NCI-H510A (cell line): Measurements from ENCODE around the gene MCFD2.

Source experiments
- DNase-seq: peaks from one replicate; lab custom pipeline; 2025; lab: John Stamatoyannopoulos, UW

MCFD2 gene

GRCh38 chr2:46915281-46915810 is at the start of gene MCFD2:
Gene MCFD2 (minus strand): TSS chr2:46915806. CDS start chr2:46909171, 6,635 bp downstream.
- peak; percentile 84 for DNase-seq

DNA sequence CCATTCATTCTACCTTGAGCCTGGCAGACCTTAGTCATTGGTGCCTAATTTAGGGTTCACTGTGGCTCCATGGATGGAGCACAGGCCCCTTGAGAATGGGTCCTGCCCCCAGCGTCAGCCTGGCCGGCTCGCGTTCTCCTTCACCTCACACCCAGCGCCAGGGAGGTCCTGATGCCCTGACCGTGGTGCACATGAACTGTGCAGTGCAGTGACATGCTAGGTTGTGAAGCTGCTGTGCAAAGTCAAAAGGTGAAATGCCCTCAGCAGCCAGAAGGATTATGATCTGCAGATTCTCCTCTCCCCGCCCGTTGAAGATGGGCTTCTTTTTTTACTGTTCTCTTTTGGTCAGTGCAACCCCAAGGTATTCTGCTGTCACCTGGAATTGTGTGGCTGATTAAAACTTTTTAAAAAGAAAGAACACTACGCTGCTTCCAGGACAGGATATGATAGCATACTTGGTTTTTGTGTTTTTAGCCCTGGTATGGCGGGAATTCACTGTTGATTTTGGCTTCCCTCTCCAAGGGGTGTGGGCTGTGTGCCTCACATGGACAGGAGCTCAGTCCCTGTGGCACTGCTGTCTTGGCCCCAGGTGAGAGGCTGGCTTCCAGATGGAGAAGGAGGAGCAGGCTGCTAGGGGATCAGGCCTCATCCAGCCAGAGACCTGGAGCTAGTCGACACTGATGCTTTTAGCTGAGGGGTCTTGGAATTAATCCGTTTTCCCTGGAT is 49.4 kb upstream of the MCFD2 start:
- no peak for DNase-seq

DNA sequence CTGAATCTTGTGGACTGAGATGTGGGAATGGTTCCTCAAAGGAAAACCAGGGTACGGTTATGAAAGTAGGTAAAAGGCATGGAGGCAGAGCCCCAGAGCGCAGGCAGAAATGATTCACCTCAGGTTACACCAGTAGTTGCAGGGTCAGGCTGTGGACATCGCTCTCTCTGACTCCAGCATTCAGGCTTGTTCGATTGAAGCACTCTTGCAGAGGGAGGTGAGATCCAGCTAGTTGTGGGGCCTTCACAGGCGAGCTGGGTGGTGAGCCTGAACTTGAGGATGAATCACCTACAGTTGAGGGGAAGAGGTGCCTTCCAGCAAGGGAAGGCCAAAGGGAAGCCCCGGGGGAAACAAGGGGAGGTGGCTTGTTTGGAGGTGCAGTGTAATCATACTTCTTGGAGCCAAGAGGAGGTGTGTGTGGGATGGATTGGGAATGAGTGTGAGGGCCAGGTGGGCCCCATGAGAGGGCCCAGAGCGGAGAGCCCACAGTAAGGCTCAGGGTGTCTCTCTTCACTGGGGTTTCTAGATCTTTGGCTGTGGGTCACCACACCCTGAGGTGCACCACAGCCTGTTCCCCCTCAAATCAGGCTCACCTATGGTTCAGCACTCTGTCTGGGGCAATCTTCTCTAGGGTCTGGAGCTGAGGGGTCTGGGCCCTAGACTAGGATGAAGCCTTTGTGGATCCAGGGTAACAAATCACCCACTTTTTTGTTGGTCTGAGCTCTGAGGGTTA is 48.5 kb upstream of the MCFD2 start:
- DNase-seq = no peak

DNA sequence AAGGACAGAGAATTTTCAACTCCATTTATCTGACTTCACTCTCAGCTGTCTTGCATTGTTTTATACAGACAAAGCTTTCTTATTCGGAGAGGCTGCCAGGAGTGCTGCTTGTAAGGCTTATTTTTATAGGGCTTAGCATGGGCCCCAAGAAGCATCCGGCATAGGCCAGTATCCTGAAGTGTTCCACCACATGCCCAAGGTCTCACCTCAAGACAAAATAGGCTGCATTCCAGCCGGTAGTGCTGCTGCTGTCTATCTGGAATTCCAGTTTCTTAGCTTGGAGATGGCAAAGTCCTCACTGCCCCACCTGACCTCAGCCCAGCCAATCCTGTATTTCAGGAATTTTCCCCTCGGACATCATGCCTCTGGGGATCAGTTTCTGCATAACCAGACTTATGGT is 47.6 kb upstream of the MCFD2 start:
- no peak for DNase-seq

DNA sequence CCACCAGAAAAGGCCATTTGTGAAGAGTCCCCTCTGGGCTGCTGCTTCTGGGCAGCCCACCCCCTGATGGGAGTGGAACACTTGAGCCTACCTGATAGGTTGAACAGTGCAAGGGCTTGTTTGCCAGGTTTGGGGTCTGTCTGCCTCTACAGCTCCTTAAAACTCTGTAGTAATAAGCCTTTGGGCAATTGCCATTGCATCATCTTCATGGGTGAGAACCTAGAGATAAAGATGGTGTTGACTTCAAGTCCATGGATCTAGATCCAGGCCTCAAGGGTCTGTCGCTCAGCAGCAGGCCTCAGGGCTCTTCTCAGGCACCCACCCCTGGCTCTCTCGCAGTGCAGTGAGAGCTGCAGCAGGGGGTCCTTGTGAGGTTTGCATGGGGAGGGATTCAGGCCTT is 47.1 kb upstream of the MCFD2 start:
- DNase-seq = no peak

DNA sequence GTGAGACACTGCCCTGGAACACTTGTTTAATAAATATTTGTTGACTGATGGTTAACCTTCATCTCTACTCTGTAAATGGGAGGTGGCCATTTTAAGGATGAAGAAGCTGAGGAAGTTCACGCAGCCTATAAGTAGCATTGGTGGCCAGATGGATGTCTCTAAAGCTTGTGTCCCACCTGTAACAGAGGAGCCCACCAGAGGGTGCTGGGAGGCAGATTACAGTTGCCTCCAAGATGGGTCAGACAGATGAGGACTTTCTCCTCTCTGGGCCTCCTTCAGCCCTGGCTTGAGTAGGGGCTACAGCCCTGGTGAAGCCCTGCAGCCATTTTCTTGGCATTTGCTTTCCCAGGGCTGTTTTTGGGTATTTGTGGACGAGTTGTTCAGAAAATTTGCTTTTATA is 45.0 kb upstream of the MCFD2 start:
- no peak for DNase-seq

DNA sequence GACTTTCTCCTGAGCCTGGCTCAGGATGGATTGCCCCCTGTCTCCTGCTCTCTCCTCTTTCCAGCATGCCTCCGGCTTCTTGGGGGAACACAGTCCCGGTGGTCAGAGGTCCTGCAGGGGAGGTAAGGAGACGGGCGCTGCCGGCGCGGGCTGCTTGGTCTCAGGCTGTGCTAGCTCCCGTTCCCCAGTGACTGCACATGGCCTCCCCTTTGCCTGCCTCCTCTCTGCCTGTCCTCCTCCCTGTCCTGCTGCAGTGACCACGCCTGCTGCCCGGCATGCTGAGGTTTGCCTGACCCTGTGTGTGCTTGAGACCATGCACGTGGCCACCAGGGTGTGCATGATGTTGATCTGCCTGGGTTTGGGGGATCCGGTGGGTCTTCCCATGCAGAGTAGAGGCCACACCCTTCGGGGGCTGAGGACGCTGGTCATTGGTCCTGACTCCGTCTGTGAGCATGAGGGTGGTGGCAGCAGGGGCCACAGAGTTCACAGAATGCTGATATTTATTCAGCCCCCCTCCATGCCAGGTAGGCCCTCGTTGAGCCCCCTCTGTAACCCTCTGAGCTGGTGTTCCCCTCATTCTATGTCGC is 42.9 kb upstream of the MCFD2 start:
- DNase-seq = no peak

DNA sequence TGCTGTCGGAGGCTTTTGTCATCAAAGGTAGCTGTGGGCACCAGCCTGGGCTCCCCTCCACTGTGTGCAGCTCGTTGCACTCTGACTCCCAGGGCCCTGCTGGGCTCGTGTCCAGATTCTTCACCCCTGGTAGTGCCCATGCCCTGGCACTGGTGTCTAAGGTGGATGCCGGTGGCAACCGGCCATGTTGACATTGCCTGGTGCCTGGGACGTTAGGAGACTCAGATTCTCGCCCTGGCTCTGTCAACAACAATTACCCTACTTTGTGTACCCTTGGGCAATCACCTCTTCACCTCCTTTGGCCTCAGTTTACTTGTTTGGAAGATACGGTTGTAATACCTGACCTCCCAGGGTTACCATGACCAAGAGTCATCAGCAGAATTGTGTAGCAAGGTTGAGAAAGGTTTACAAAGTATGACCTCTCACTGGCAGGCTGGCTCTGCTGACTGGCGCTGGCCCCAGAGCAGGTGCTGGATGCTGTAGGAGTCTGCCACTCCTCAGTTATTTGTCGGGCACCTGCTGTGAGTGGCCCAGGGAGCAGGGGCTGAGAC is 41.5 kb upstream of the MCFD2 start:
- DNase-seq = no peak

DNA sequence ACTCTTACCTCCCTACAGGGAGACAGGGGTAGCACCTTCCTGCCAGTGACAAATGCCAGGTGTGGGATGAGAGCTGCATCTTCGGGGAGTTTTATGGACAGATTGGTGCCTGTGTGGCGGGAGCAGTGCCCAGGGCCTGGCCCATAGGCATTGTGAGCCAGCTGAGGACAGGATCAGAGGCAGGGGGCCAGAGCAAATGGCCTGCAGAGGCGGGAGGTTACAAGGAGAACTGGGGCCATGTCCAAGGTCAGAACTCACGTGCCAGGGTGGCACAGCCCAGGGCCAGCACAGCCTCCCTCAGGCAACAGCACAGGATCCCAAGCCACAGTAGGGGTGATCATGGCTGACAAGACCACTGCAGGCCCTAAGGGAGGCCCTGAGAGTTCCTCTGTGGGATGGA is 40.2 kb upstream of the MCFD2 start:
- no peak for DNase-seq

GRCh38 chr2:46954951-46955571 is 39.5 kb upstream of the MCFD2 start:
- DNase-seq = no peak

DNA sequence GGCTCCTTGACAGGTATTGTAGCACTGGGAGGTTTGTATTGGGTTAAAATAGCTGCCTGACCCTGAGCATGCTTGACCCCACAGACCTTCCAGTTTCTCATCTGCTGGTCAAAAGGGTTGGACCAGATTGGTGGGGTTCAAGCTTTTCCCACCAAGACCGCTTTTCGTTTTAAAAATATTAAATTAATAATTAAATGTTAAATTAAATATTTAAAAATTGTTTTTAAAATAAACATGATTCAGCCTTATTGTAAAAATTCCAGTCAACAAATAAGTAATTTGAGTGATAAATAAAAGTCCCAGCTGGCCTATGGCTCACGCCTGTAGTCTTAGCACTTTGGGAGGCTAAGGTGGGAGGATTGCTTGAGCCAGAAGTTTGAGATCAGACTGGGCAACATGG is 36.6 kb upstream of the MCFD2 start:
- DNase-seq = no peak

GRCh38 chr2:46951290-46952064 is 35.9 kb upstream of the MCFD2 start:
- no peak for DNase-seq

GRCh38 chr2:46950314-46950713 is 34.7 kb upstream of the MCFD2 start:
- DNase-seq = no peak

- DNase-seq = no peak
Measured at GRCh38 chr2:46947841-46948240, 32.2 kb upstream of the MCFD2 start.

- no peak for DNase-seq
Measured at GRCh38 chr2:46945671-46946070, 30.1 kb upstream of the MCFD2 start.

- no peak for DNase-seq
Measured at GRCh38 chr2:46943881-46944798, 28.5 kb upstream of the MCFD2 start.

DNA sequence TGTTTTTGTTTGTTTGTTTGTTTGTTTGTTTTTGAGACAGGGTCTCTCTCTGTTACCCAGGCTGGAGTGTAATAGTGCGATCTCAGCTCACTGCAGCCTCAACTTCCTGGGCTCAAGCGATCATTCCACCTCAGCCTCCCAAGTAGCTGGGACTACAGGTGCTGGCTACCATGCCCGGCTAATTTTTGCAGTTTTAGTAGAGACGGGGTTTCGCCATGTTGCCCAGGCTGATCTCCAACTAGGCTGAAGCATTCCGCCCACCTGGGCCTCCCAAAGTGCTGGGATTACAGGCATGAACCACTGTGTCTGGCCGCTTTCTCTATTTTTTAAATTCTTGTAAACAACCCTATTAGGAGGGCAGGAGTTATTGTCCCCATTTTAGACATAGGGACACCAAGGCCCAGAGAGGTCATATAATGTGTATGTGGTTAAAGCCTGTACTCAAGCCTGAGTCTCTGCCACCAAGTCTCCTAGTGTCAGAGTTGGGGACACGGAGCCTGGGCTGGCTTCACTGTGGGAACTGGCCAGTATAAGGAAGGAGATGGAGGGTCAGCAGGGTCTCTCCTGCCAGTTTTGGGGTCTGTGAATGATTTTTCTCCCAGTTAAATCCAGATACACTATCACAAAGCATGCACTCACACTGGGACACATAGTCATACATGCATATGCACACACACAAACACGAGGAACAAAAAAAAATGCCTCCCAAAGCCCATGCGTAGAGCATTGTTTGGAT is 27.5 kb upstream of the MCFD2 start:
- DNase-seq = no peak

DNA sequence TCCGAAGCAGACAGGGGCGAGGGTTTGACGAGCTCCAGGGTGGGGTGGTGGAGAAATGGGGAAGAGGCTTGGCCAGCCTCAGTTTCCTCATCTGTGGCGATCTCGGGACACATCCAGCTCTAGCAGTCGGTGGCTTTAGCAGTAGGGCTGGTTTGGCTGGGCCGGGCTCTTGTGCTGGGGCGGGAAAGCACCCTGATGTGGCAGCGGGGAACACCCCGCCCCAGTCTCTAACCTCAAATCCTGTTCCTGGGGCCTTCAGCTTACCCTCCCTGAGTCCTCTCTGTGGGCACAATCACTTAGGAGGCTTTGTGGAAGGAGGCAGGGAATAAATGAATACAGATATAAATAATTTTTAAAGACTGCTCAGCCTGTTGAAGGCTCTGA is 26.5 kb upstream of the MCFD2 start:
- DNase-seq = no peak

DNA sequence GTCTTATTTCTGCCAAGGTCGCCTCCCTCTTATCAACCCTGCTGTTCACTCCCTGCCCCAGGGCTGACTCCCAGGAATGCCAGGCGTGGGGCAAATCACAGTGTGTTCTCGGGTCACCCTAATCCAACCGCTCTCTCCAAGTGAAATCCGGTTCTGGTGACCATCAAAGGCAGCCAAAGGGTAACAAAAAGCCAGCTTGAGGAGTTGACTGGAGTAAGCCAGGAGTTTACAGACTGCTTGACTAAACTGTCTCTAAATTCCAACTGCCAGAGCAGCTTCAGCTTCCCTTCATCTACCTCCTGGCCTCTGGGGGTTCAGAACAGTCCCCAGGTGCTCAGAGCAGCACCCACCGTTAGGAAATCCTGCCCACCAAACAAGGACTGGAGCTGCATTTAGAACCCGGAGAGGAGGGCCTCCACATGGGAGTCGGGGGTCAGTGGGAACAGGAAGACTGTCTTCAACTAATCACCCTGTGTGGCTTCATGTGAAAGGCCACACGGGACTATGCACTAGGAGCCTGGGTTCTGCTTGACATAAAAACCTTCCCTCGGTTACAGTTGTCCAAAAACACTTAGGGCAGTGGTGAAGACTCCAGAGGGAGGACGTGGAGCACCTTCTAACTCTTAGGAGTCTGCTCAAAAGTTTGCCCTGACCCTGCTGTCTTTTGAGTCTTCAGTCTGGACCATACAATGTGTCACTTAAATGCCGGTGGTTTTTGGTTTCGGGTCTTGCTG is 24.2 kb upstream of the MCFD2 start:
- DNase-seq = no peak
